ENCODE data around the gene GLYR1. TPM values are rescaled to one million over a fixed set of nuclear protein-coding genes. Genes with fewer than 3 reads are reported as not detected.
"Not testable (repeated sequence)": the region's sequence is repeated elsewhere in the genome, so short reads cannot be mapped to it uniquely, and the experiment has no call there.

GLYR1 gene
- polyA plus RNA-seq = 10 to 100 TPM; 20.6 to 45.3 (median 44.4) TPM

DNA sequence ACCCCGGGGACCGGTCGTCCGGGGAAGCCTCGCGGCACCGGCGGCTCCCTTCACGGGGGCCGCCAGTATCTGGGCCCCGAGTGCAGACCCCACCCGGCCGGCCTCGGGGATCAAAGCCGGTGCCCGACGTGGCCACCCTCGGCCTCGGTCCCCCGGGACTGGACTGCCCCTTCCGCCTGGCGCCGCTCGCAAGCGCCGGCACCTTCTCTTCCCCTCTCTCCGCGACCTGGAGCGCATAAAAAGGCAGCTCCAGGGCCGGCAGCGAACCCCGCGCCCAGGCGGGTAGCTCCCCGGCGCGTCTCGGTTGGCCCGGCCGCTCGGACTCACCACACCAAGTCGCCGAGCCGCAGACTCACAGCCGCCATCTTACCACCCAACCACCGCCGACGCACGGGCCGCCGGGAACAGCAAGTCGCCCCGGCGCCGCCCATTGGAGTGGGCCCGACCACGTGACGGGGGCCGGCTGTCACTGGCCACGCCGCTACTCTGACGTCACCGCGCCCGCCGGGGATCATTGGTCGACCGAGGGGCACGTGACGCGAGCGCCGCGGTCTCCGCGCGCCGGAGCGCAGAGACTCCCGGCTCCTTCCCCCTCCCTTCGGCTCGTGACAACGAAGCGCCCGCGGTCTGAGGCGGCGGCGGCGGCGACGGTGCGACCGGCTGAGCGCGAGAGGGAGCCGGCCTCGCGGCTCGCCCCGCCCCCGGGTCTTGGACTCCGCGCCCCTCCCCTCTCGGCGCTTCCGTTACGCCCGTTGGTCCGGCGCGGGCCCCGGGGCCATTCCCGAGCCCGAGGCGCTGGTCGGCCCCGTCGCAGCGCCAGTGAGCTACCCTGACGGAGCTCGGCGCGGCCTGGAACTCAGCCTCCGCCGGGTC lies at the start of gene GLYR1, which contains the start of gene UBN1:
Gene GLYR1 (minus strand): TSS at position 388 of the 873 bp plus-strand sequence. CDS start 23 bp downstream, at position 365.
Gene UBN1 (plus strand): TSS at position 581 of the 873 bp plus-strand sequence. CDS start 5,437 bp downstream, outside the sequence.
- H3K27ac ChIP-seq (ENCODE audit: low read depth, low read length) = peak within 1 kb of the TSS; percentile 86
- 0 to 1% (median 1%) methylated on average over 49 to 126 of the region's 126 CpGs for WGBS, 3 donors

DNA sequence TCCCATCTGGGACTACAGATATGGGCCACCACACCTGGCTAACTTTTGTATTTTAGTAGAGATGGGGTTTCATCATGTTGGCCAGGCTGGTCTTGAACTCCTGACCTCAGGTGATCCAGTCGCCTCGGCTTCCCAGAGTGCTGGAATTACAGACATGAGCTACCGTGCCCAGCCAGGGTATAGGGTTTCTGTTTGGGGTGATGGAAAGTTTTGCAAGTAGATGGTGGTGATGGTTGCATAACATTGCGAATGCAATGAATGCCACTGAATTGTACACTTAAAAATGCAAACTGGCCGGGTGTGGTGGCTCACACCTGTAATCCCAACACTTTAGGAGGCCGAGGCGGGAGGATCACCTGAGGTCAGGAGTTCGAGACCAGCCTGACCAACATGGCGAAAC lies 49.7 kb upstream of the GLYR1 start:
- WGBS, 3 donors = 75 to 94% (median 81%) methylated on average over 9 of the region's 9 CpGs
- not testable (repeated sequence) for H3K27ac ChIP-seq (ENCODE audit: low read depth, low read length)

DNA sequence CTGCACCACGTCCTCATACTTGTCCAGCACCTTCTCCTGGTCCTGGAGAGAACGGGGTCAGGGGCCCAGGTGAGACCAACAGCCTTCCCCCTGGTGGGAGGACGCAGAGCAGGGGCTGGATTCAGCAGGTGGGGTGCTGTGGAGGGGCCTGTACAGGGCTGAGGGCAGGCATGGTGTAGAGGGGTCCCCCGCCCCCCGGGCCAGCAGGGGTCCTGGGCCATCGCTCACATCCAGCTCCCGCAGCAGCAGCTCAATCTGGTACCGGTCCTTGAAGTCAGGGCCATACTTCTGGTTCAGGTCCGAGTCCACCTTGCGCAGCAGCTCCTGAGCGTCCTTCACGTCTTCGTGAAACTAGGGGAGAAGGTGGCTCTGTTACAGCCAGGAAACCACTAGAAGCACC lies 48.3 kb upstream of the GLYR1 start:
- 89 to 91% (median 90%) methylated on average over 13 of the region's 13 CpGs for WGBS, 3 donors
- H3K27ac ChIP-seq (ENCODE audit: low read depth, low read length) = no peak overlapping the region

DNA sequence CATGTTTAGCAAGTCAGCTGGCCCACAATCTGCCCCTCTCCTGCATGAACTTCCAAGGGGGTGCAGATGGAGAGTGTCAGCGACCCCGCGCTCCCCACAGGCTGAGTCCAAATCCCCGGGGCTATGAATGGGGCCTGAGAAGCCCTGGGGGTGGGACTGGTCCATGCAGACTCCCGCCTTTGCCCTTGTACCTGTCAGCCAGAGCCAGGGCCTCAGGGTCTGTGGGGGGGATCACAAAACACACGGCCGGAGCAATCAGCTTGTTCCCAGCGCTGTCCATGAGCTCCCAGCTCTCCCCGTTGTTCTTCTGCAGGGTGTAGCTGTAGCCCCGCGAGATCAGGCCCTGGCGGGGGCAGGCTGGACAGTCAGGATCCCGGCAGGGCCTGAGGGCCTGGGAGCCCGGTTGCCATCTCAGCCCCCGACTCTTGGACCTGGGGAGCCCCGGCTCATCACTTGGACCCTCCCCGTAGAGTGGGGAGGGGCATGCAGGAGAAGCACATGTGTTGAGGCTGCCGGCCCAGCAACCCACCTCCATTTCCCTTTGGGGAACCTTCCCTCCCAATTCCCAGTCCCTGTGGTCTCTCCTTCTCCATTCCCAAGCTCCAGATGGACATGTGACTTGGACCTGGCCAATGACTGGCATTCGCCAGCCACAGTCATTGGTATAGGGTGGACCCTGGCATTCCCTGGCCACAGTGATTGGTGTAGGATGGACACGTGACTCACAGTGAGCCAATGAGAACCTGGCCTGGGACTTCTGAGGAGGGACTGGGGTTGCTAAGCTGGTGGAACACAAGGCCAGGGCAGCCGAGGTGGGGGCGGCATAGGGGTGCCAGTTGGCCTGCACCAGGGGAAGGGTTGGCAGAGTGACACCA lies 47.4 kb upstream of the GLYR1 start:
- no peak overlapping the region for H3K27ac ChIP-seq (ENCODE audit: low read depth, low read length)
- WGBS, 3 donors = 89 to 94% (median 91%) methylated on average over 19 to 22 of the region's 22 CpGs

DNA sequence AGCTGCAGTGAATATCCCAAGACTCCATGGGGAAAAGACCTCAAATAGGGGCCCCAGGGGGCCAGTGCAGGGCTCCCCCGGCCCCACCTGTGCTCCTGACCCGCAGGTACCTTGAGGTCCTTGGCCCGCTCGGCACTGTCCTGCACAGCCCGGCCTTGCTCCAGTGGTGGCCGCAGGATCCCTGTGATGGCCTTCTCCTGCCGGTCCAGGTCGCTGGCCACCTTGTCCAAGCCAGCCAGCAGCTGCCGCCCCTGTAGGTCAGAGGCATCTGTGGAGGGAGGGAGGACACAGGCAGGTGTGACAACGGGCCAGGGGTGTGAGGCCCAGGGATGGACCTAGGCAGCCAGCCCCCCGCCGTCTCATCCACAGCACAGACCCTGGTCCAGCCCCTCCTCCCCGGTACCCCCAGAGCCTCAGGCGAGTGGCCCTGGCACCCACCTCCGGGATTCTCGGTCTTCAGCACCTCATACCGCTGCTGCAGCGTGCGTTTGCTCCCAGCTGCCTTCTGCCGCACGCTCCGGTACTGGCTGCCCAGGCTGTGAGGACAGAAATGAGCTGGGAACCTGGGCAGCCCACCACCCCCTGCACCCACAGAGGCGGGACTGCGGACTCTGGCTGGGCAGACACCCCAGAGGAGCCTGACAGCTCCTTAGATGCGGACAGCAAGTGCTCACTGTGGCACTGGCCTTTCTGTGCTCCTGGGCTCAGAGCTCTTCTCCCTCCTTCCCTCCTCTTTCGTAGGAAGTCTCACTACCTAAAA lies 46.2 kb upstream of the GLYR1 start:
- no peak overlapping the region for H3K27ac ChIP-seq (ENCODE audit: low read depth, low read length)
- WGBS, 3 donors = 91 to 92% (median 91%) methylated on average over 24 to 26 of the region's 26 CpGs

DNA sequence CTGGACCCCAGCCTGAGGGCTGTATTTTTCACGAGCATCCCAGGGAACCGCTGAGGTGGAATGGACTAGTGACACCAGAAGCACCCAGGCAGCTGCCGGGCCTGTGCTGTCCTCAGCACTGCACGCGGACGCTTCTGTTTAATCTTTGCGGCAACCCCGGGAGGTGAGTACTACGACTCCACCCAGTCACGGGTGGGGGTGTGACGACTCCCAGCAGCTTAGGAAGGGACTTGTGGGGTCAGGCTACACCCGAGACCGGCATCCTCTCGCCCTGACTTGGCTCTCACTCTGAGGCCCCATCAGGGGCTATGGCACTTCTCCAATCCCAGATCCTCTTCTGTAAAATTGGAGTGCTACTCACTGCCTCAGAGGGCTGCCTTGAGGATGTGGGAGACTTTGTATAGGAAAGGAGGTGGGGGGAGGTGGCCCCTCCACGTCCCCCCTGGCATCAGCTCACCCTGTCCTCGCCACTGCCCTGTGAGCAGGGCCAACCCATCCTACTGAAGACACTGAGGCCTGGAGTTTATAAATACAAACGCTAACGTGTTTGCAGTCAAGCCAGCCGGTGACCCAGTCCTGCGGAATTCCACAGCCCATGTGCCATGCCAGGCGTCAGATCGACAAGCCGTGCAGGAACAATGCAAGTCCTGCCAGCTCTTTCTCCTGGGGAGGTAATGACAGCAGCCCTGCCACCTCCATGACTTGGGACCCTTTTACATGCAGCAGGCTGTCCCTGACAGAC lies 45.4 kb upstream of the GLYR1 start:
- 41 to 69% (median 50%) methylated on average over 23 of the region's 23 CpGs for WGBS, 3 donors
- H3K27ac ChIP-seq (ENCODE audit: low read depth, low read length) = no peak overlapping the region

DNA sequence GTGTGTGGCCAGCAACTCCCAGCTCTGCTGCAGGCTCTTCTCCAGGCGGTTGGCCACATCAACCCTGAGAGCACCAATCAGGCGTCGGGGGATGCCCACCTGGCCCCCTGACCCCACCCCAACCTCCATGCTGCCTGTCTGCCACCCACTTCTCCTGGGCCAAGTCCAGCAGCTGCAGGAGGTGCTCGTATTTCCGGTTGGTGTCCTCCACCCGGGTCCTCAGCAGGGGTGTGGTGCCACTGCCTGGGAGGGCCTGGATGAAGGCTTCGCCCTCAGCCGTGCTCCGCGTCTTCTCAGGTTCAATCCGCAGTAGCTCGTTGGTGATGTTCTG lies 44.8 kb upstream of the GLYR1 start:
- H3K27ac ChIP-seq (ENCODE audit: low read depth, low read length) = no peak overlapping the region
- 76 to 81% (median 77%) methylated on average over 12 of the region's 12 CpGs for WGBS, 3 donors

DNA sequence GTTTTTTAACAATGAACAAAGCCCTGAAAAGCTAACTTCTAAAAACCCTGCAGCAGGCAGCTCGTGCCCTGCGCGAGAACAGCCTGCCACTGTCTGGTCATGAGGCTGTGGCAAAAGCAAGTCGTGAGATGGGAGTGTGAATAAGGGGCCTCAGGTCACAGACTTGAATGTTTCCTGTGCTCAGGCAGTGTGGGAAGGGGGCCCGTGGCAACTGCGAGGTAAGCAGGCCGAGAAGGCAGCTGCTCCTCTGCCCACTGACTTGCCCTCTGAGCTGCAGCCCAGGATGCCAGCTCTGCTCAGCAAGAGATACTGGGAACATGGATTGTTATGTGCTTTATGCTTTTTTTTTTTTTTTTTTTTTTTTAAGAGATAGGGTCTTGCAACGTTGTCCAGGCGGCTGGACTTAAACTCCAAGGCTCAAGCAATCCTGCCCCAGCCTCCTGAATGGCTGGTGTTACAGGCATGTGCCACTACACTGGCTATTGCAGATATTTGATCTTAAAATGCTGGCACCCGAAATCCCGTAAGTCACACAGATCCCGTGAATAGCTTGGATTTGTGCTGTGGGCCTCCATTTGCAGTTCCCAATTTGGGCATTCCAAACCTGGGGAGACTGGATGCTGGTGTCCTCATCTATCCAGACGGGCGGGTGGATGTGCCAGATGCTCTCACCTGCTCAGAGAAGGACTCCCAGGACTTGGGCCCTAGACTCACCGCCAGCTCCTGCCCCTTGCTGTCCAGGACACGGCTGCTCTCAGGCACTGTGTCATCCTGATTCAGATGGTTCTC lies 44.2 kb upstream of the GLYR1 start:
- WGBS, 3 donors = 88 to 91% (median 89%) methylated on average over 16 of the region's 16 CpGs
- no peak overlapping the region for H3K27ac ChIP-seq (ENCODE audit: low read depth, low read length)

DNA sequence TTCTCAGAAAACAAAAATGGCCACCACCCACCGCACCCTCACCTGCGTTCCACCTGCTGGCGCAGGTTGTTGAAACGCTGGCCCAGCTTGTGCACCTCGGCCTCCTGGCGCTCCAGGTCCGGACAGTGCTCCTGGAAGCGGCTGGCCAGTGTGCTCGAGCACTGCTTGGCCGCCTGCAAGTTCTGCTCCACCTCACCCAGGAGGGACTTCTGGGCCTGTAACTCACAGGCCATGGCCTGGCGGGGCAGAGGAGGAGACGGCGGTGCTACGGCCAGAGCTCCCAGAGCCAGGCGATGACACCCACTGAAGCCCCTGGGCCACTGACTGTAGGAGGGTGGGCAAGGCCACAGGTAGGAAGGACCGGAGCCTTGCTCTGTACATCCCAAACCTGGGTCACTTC lies 43.6 kb upstream of the GLYR1 start:
- H3K27ac ChIP-seq (ENCODE audit: low read depth, low read length) = no peak overlapping the region
- 94 to 95% (median 95%) methylated on average over 14 to 16 of the region's 16 CpGs for WGBS, 3 donors

DNA sequence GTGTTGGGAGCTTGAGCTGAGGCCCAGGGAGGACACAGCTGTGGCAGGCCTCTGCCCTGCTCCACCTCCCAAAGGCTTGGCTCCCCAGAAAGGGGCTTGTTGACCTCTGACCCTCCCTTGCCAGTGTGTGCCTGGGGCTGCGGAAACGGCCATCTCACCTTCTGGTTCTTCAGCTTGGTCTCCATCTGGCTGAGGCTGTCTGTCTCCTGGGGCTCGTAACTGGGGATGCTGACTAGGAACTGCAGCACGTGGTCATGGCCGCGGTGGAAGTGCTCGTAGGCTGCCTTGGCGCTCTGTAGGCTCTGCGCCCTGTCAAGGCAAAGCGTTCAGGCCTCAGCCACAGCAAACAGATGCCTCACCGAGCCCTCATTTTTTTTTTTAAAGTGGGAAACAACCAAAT lies 42.9 kb upstream of the GLYR1 start:
- 80 to 93% (median 82%) methylated on average over 11 of the region's 11 CpGs for WGBS, 3 donors
- H3K27ac ChIP-seq (ENCODE audit: low read depth, low read length) = no peak overlapping the region

DNA sequence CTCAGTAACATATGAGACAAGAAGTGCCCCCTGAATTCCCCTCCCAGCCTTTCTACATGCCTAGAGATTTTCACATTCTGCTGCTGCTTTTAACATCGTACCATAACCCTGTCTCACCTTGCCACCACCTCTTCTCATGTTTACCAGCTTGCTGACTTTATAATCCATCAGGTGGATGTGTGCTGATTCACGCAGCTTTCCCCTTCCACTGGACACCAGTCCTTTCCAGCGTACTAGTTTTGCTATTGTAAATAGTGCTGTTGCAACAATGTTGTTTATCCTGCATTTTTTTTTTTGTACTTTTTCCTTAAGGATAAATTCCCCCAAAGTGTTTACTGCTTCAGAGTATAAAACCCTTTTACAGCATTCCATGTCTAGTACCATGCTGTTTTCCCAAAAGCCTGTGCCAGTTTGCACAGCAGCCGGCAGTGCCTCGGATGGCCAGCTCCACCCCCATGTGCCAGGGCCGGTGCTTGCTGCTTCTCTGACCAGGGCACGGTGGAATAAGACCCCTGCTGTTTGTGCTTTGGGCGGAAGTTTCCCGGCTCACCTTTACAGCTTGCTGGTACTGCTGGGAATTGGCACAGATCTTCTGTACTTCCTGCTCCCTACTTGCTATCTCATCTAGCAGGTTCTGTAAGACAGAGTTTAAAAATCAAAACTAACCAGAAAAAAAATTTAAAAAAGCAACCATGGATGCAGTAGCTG lies 41.5 kb upstream of the GLYR1 start:
- 82 to 87% (median 85%) methylated on average over 9 of the region's 9 CpGs for WGBS, 3 donors

DNA sequence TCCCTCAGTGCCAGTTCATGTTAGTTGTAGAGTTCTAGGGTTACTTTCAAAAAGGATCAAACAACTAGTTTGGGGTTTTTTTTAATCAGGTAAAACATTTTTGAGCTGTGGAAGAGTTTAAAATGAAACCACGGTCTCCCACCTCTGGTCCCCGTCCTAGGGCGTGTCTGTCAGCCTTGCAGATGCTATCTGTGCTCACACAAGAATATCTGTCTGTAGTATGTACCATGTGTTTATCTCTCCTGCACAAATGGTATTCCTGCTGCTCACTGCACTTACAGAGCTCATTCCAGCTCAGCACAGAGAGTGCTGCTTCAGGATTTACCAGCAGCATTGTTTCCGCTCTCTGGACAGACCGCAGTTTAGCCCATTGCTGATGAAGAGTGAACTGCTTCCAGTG lies 39.1 kb upstream of the GLYR1 start:
- no peak overlapping the region for H3K27ac ChIP-seq (ENCODE audit: low read depth, low read length)
- 95 to 99% (median 98%) methylated on average over 5 of the region's 5 CpGs for WGBS, 3 donors

More for the DNA sequence above, 41.5 kb upstream of the GLYR1 start:
- H3K27ac ChIP-seq (ENCODE audit: low read depth, low read length) = no peak overlapping the region

DNA sequence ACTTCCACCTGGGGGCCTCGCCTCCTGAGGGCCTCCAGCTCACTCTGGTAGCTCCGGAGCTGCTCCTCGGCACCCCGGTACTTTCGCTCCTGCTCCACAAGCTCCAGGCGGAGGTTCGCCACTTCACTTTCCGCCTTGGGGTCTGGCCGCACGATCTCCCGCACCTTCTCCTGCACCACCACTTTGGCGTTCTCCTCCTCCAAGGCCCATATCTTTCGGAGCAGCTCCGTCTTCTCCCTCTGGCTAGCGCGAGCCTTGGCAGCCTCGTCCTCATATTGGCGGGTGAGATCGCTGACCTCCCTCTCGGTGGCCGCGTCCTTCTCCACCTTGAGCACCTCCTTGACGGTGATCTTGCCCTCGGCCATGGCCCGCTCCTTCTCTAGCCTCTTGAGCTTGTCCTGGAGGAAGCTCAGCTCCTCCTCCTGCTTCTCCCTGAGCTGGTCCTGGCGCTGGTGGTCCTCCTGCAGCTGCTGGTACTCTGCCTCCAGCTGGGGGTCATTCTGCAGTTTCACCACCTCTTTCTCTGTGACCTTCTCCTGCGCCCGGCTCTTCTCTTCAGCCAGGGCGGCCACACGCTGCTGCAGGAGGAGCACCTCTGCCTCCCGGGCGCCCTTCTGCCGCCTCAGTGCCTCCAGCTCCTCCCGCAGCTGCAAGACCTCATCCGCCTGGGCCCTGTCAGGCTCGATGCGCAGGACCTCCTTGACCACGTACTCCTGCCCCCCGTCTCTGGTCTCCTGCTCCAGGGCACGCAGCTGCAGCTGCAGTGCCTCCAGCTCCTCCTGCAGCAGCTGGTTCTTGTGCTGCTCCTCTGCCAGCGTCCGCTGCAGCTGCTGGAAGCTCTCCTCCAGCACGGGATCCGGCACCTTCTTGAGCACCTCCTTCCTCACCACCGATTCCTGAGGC lies 38.1 kb upstream of the GLYR1 start:
- WGBS, 3 donors = 94 to 96% (median 96%) methylated on average over 45 of the region's 45 CpGs
- H3K27ac ChIP-seq (ENCODE audit: low read depth, low read length) = no peak overlapping the region

DNA sequence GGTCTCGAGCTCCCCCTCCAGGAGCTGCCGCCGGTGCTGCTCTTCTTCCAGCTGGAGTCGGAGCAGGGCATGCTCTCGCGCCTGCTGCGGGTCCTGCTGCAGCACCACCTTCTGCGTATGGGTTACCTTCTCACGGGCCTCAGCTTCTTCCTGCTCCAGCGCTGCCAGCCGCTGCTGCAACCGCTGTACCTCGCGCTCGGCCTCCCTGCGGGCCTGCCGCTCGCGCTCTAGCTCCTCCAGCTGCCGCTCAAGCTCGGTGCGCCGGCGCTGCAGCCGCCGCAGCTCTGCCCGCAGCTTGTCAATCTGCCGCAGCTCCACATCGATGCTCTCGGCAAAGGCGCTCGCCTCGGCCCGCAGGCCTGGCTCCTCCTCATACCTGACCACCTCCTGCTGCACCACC lies 37.1 kb upstream of the GLYR1 start:
- 94 to 96% (median 95%) methylated on average over 33 to 34 of the region's 34 CpGs for WGBS, 3 donors
- no peak overlapping the region for H3K27ac ChIP-seq (ENCODE audit: low read depth, low read length)

DNA sequence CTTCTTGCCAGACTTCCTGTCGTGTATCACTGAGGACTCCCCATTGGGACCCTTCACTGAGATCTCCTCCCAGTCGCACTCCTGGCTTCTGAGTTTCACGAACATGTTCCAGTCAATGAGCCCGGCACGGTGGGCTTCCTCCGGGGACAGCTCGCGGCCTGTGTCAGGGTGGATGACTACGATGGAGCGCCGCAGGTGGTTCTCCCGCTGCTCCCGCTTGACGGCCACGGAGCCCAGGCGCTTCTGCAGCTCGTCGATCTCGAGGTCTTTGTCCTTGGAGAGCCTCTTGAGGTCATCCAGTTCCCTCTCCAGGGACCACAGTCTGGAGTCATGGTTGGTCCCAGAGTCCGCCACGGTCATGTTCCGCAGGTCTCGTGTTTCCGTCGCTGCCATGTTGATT lies 36.4 kb upstream of the GLYR1 start:
- H3K27ac ChIP-seq (ENCODE audit: low read depth, low read length) = no peak overlapping the region
- 97 to 98% (median 97%) methylated on average over 25 of the region's 25 CpGs for WGBS, 3 donors
